GM20000 (cell line): ENCODE results near the gene LYPD8.
"Not testable (repeated sequence)": the region's sequence is repeated elsewhere in the genome, so short reads cannot be mapped to it uniquely, and the experiment has no call there.

Experiments used
- DNase-seq: peaks from one replicate; pipeline ENCODE4 v3.0.0; 2012; ENCODE audit warnings: low spot score
- CTCF ChIP-seq: IDR thresholded peaks from 2 replicates; pipeline ENCODE4 v1.5.1; 2012; ENCODE audit warnings: mild to moderate bottlenecking, control low read depth; ENCODE audit errors: extremely low read depth, missing control alignments

The LYPD8 gene, protein sequence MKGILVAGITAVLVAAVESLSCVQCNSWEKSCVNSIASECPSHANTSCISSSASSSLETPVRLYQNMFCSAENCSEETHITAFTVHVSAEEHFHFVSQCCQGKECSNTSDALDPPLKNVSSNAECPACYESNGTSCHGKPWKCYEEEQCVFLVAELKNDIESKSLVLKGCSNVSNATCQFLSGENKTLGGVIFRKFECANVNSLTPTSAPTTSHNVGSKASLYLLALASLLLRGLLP

DNA sequence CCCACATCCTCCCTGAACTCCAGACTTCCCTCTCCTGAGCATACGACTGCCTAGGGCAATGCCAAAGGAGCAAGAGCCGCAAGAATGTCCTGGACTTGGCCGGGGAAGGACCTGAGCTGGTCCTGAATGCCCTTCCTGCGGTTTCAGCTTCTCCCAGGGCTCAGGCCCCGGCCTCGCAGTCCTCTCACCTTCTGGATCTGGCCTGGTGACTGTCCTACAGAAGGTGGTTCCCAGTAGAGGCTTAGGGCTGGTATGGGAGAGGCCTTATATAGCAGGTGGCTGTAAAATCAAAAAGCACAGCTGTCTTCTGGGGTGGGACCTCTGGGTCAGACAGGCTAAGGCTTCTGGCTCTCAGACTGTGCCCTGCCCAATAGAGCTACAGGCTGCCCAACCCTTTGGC is at the start of gene LYPD8:
Gene LYPD8 (minus strand): TSS at position 243 of the 400 bp plus-strand sequence. CDS start 4,678 bp downstream, outside the sequence.
- peak; percentile 7 for DNase-seq
- no peak for TF ChIP-seq CTCF

GRCh38 chr1:248804771-248805681 is 49.5 kb upstream of the LYPD8 start:
- peak; percentile 76 for DNase-seq
- no peak for TF ChIP-seq CTCF

- not testable (repeated sequence) for DNase-seq
These were observed 47.9 kb upstream of the LYPD8 start for GRCh38 chr1:248803501-248803900.

DNA sequence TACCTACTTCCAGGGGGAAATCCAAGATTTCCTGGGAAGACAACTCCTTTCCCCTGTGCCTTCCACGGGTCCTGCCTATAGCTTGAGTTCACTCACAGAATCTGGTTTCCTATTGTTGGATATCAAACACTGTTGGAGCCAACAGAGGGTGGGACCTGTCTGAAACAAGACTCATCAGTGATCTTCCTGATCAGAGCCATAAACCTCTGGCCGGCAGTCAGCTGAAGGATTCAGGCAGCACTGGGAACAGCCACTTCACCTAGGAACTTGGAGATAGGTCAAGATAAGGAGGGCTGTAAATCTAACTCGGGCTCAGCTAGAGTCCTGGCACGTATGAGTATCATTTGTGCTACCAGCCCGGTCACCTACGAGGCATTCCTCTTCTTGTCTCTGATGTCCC is 46.9 kb upstream of the LYPD8 start:
- DNase-seq, result no peak
- no peak for TF ChIP-seq CTCF

GRCh38 chr1:248800459-248800858 is 44.9 kb upstream of the LYPD8 start:
- no peak for DNase-seq
- TF ChIP-seq CTCF, result no peak

GRCh38 chr1:248798791-248799190 is 43.2 kb upstream of the LYPD8 start:
- TF ChIP-seq CTCF, result no peak
- DNase-seq, result no peak

DNA sequence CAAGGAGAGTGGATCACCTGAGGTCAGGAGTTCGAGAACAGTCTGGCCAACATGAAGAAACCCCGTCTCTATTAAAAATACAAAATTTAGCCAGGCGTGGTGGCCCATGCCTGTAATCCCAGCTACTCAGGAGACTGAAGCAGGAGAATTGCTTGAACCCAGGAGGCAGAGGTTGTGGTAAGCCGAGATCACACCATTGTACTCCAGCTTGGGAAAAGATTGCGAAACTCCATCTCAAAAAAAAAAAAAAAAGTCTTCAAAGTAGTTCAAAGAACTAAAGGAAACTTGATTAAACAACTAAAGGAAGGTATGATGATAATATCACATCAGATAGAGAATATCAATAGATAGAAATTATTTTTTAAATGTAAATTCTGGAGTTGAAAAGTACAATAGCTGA is 39.1 kb upstream of the LYPD8 start:
- DNase-seq, result not testable (repeated sequence)

- DNase-seq, result peak; percentile 19
- TF ChIP-seq CTCF, result no peak
These were observed 38.0 kb upstream of the LYPD8 start for GRCh38 chr1:248793592-248793991.
